ENCODE measurements around the gene CLDN18. TPM values are rescaled to one million over a fixed set of nuclear protein-coding genes. Genes with fewer than 3 reads are reported as not detected.
A peak's percentile ranks its signal among the peaks of the same experiment; 100 is the strongest.

CLDN18 gene
- total and polyA plus RNA-seq, 2 of the 8 experiments (the other 6 are each of a cell fraction or from before 2014, with no cell fraction given): not detected

DNA sequence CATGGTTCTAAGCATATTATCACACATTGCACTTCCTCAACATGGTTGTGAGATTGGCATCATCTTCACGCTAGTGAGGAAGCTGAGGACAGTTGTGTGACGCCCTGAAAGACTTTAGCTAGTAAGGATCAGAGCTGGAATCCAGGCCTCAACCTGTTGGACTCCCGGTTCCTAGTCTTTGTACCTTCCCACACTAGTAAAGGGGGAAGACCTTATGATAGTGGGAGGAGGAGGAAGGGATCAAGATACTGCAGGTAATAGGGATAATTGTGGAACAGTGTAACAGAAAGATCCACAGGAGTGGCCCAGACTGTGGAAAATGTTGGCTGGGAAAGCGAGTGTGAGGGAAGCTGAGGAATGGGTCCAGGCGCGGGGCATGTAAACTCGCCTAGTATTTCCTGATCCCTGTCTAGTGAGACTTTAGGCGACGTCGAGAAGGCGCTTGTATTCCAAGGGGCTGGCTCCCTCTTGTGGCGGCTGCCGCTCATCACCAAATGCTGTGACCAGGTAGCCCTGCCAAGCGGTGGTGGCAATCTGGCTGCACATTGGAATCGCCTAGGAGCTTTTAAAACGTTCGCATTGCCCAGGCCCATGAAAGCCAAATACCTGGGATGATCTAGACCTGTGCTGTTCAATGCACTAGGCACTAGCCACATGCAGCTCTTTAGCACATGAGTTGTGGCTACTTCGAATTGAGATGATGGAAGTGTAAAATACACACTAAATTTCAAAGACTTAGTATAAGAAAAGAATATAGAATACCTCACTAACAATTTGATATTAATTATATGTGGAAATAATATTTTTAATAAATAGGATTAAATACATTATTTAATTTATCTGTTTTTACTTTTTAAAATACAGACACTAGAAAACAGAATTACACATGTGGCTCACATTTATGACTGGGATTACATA is 38.8 kb upstream of the CLDN18 start:
- Histone ChIP-seq H3K79me2 (ENCODE audit: control insufficient read depth in 1 of 2, insufficient read depth in 2 of 2, low read length in 2 of 2) (no peaks in the 10 kb centered on the region), H3K27ac (ENCODE audit: low read depth, low read length) (no peak overlapping the region), H4K91ac (replicated peaks; ENCODE audit: insufficient read length, low read length) (no peak overlapping the region), H3K4me2 (ENCODE audit: insufficient read depth in 1 of 2, low read depth in 2 of 2, low read length in 2 of 2) (peak overlapping the region in 1 of 2 experiments; percentile 50; a peak in 2 of 4 replicates), H4K5ac (ENCODE audit: insufficient read length, low read depth, low read length) (no peak overlapping the region), H3K56ac (replicated peaks; ENCODE audit: insufficient read length, low read depth, low read length) (no peak overlapping the region), H2BK12ac (ENCODE audit: low read depth, low read length) (no peak overlapping the region), H3K79me1 (ENCODE audit: low read depth, low read length) (no peaks in the 10 kb centered on the region), H2BK15ac (ENCODE audit: low read length) (no peak overlapping the region), H3K9ac (replicated peaks in 1 of 4; ENCODE audit: extremely low read depth in 1 of 4, low read depth in 3 of 4, low read length in 3 of 4) (no peak overlapping the region), H3K18ac (ENCODE audit: extremely low read depth, low read length) (no peak overlapping the region), H3K14ac (ENCODE audit: insufficient read length) (no peak overlapping the region), H3K9me3 (ENCODE audit: insufficient read depth in 2 of 2, low read depth in 1 of 2, low read length in 1 of 2) (no peaks in the 10 kb centered on the region), H4K20me1 (replicated peaks in 1 of 2; ENCODE audit: control insufficient read depth in 1 of 2, insufficient read depth in 2 of 2, low read length in 2 of 2) (no peaks in the 10 kb centered on the region), H3K4me3 (ENCODE audit: extremely low read depth in 1 of 4, insufficient read depth in 2 of 4, low read depth in 3 of 4, low read length in 4 of 4) (no peak overlapping the region), H3K4me1 (replicated peaks in 1 of 4; ENCODE audit: control insufficient read depth in 3 of 4, insufficient read depth in 4 of 4, low read length in 3 of 4) (no peaks in the 10 kb centered on the region), H3K4ac (replicated peaks; ENCODE audit: insufficient read length, low read depth, low read length) (no peak overlapping the region), H2BK120ac (replicated peaks; ENCODE audit: low read depth, low read length) (no peak overlapping the region), H3K23ac (ENCODE audit: insufficient read length) (no peak overlapping the region), H3K23me2 (ENCODE audit: low read depth, low read length) (no peaks in the 10 kb centered on the region), H4K8ac (ENCODE audit: extremely low read depth, insufficient read depth, low read length) (no peak overlapping the region), H3K36me3 (ENCODE audit: control insufficient read depth in 2 of 4, insufficient read depth in 4 of 4, low read length in 3 of 4) (no peaks in the 10 kb centered on the region), H2AK5ac (ENCODE audit: low read depth, low read length) (no peak overlapping the region), H2AFZ (ENCODE audit: low read length) (peak overlapping the region; percentile 99), H2BK5ac (ENCODE audit: low read depth, low read length) (no peak overlapping the region), H3K27me3 (replicated peaks in 1 of 4; ENCODE audit: control insufficient read depth in 3 of 4, extremely low read depth in 1 of 4, insufficient read depth in 3 of 4, low read length in 3 of 4) (no peaks in the 10 kb centered on the region; a peak in 1 of 7 replicates), H2BK20ac (ENCODE audit: low read length) (no peak overlapping the region)
- ChIA-PET CTCF (ENCODE audit: partially characterized antibody) (interaction anchor here (0.6 to 3.5 kb wide), 43 partner anchors 11 to 1342 kb away, joined by 3 to 37 read pairs (median 3); partner anchors contain the start of gene CLDN18), POLR2A (ENCODE audit: partially characterized antibody) (interaction anchor here (0.7 to 0.9 kb wide), 2 partner anchors 11 to 261 kb away, joined by 3 read pairs; no protein-coding TSS in a partner anchor)
- TF ChIP-seq SP1 (IDR thresholded peaks at IDR 0.05; ENCODE audit: low read depth, low read length) (no peak), RAD21 (IDR thresholded peaks at IDR 0.05 in 1 of 2, conservative IDR thresholded peaks at IDR 0.05 in 1 of 2; ENCODE audit: low read depth in 2 of 2, low read length in 2 of 2) (peak; percentile 95 to 97), YY1 (IDR thresholded peaks at IDR 0.05; ENCODE audit: low read depth, low read length) (peak; percentile 50; the same call in 1 of the 2 replicates), PHF8 (conservative IDR thresholded peaks at IDR 0.05; ENCODE audit: low read depth, low read length) (no peak), EZH2 (IDR thresholded peaks at IDR 0.05; ENCODE audit: low read depth, low read length, severe bottlenecking) (no peak)
- TF ChIP-seq, protein P1, sequence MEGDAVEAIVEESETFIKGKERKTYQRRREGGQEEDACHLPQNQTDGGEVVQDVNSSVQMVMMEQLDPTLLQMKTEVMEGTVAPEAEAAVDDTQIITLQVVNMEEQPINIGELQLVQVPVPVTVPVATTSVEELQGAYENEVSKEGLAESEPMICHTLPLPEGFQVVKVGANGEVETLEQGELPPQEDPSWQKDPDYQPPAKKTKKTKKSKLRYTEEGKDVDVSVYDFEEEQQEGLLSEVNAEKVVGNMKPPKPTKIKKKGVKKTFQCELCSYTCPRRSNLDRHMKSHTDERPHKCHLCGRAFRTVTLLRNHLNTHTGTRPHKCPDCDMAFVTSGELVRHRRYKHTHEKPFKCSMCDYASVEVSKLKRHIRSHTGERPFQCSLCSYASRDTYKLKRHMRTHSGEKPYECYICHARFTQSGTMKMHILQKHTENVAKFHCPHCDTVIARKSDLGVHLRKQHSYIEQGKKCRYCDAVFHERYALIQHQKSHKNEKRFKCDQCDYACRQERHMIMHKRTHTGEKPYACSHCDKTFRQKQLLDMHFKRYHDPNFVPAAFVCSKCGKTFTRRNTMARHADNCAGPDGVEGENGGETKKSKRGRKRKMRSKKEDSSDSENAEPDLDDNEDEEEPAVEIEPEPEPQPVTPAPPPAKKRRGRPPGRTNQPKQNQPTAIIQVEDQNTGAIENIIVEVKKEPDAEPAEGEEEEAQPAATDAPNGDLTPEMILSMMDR (IDR thresholded peaks at IDR 0.05; ENCODE audit: control extremely low read depth in 1 of 3, insufficient read depth in 1 of 3, low read depth in 1 of 3, low read length in 3 of 3): peak; percentile 90 to 95 (median 92)
- WGBS, 2 experiments (ENCODE audit: extremely low coverage in 1 of 2, insufficient coverage in 1 of 2, insufficient read length in 1 of 2, insufficient replicate concordance in 2 of 2, low coverage in 1 of 2, low lambda C conversion rate in 2 of 2, missing lambda C conversion rate in 1 of 2): 27% methylated on average over 18 of the region's 18 CpGs; no CpG with 5 or more reads in 1 of the 2 experiments
- peak; percentile 92 for FAIRE-seq
- DNase-seq (ENCODE audit: low read depth in 1 of 2, low spot score in 2 of 2): peak; percentile 73 to 93
